GM18507 (cell line): Measurements from ENCODE around the gene TOP2B.

Experiments used
- DNase-seq: peaks from one replicate; pipeline ENCODE4 v3.0.0; 2011; ENCODE audit warnings: low read depth; ENCODE audit not compliant: insufficient read length; ENCODE audit errors: extremely low spot score
- FAIRE-seq: peaks from 2 replicates; lab custom pipeline; 2011; peaks lifted over from hg19 to GRCh38; lab: Jason Lieb, UNC

The TOP2B gene

GRCh38 chr3:25664812-25665314 lies at the start of gene TOP2B:
Gene TOP2B, minus strand, starts transcription at chr3:25664907. Its CDS starts 610 bp downstream, at chr3:25664297.
- FAIRE-seq (peak; percentile 97), DNase-seq (peak; percentile 92)

- FAIRE-seq (no peak), DNase-seq (no peak)
Observed at GRCh38 chr3:25713341-25713985, 48.8 kb upstream of the TOP2B start.

GRCh38 chr3:25711090-25711489 lies 46.4 kb upstream of the TOP2B start:
- DNase-seq = no peak
- FAIRE-seq = no peak

- DNase-seq (no peak), FAIRE-seq (no peak)
Observed at GRCh38 chr3:25708036-25708435, 43.3 kb upstream of the TOP2B start.

GRCh38 chr3:25707268-25707926 lies 42.7 kb upstream of the TOP2B start:
- no peak for DNase-seq
- no peak for FAIRE-seq

GRCh38 chr3:25706213-25706612 lies 41.5 kb upstream of the TOP2B start:
- DNase-seq (no peak), FAIRE-seq (no peak)

- DNase-seq = no peak
Observed at GRCh38 chr3:25697553-25697952, 32.8 kb upstream of the TOP2B start.

GRCh38 chr3:25695731-25696420 lies 31.2 kb upstream of the TOP2B start:
- FAIRE-seq = no peak
- DNase-seq = no peak

More at GRCh38 chr3:25697553-25697952, 32.8 kb upstream of the TOP2B start:
- FAIRE-seq = no peak

- DNase-seq = no peak
- FAIRE-seq = no peak
Observed at GRCh38 chr3:25693238-25693637, 28.5 kb upstream of the TOP2B start.

GRCh38 chr3:25692341-25692740 lies 27.6 kb upstream of the TOP2B start:
- DNase-seq = no peak
- no peak for FAIRE-seq

- DNase-seq = no peak
- FAIRE-seq = no peak
Observed at GRCh38 chr3:25690768-25691533, 26.2 kb upstream of the TOP2B start.

GRCh38 chr3:25689226-25689625 lies 24.5 kb upstream of the TOP2B start:
- no peak for DNase-seq
- FAIRE-seq = no peak

- no peak for DNase-seq
- FAIRE-seq = no peak
Observed at GRCh38 chr3:25687742-25688141, 23.0 kb upstream of the TOP2B start.

GRCh38 chr3:25686766-25687165 lies 22.1 kb upstream of the TOP2B start:
- FAIRE-seq (no peak), DNase-seq (no peak)

- no peak for DNase-seq
- no peak for FAIRE-seq
Observed at GRCh38 chr3:25683882-25684281, 19.2 kb upstream of the TOP2B start.

- FAIRE-seq = no peak
- no peak for DNase-seq
Observed at GRCh38 chr3:25683410-25683809, 18.7 kb upstream of the TOP2B start.

- DNase-seq (no peak), FAIRE-seq (no peak)
Observed at GRCh38 chr3:25679642-25680302, 15.1 kb upstream of the TOP2B start.

- DNase-seq = no peak
- no peak for FAIRE-seq
Observed at GRCh38 chr3:25679166-25679565, 14.5 kb upstream of the TOP2B start.

- DNase-seq (no peak), FAIRE-seq (no peak)
Observed at GRCh38 chr3:25678581-25678980, 13.9 kb upstream of the TOP2B start.
